RPMI8226 (cell line): ENCODE data around the gene PTPRG.
"Not testable (repeated sequence)": the region's sequence is repeated elsewhere in the genome, so short reads cannot be mapped to it uniquely, and the experiment has no call there.

ENCODE experiments used
- DNase-seq: peaks from one replicate; pipeline ENCODE4 v3.0.0-alpha.2; 2015

The PTPRG gene

DNA sequence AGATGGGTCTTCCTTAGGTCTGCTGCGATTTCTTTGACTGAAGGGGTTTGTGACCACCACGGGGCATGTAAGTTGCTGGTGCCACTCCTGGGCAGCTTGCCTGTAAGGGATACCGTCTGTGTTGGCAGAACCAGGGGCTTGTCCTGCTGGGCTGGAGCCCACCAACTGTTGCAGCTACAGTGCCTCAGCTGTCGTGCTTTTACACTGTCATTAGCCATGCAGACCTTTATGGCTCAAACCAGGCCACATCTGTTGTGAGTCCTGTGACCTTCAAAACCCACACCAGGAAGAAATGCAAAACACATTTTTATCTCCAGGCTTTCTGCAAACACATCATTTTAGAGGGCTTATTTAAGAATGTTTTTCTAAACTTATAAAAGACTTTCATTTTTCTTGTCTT lies 168.7 kb downstream of the PTPRG start:
- no peak for DNase-seq

DNA sequence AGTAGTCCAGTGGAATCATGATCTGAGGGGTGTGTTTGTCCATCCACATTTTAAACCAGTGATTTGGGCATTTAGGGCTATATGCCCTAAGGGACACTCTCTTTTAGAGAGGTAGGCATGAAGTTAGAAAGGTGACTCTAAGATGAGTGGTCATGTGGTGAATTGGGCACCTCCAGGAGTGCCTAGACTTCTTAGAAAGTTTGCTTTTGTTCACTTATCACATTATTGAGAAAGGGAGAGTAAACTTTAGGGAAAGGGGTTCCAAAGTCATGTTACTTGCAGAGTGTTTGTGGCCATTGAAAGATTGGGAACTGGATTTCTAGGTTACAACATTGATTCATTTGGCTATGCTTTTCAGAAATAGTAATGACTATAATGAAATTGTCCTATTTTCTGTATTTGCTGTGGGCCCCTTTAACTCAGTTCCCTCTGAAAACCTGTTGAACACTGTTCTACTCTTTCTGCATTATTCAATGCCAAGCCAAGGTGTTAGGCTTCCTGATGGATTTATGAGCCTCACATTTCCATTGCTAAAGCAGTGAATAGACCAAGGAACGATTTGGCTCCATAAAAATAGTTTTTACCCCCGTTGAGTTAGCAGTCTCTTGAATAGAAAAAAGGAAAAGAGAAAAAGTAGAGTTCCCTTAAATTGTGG lies 169.3 kb downstream of the PTPRG start:
- no peak for DNase-seq

GRCh38 chr3:61733000-61733399 lies 171.6 kb downstream of the PTPRG start:
- no peak for DNase-seq

DNA sequence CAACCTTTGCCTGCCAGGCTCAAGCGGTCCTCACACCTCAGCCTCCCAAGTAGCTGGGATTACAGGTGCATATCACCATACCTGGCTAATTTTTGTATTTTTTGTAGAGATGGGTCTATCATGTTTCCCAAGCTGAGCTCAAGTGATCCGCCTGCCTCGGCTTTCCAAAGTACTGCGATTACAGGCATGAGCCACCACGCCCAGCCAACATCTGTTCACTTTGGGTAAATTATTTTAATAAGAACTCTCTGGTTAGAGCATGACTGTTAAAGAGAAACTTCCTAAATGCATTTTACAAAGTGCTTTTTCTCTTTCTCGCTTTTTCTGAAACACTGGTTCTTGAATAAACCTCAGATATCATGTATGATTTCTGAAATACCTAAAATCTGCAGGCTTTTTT lies 172.5 kb downstream of the PTPRG start:
- DNase-seq, result no peak

- DNase-seq, result no peak
Measured at GRCh38 chr3:61734749-61735686, 173.6 kb downstream of the PTPRG start.

GRCh38 chr3:61736506-61736905 lies 175.1 kb downstream of the PTPRG start:
- no peak for DNase-seq

DNA sequence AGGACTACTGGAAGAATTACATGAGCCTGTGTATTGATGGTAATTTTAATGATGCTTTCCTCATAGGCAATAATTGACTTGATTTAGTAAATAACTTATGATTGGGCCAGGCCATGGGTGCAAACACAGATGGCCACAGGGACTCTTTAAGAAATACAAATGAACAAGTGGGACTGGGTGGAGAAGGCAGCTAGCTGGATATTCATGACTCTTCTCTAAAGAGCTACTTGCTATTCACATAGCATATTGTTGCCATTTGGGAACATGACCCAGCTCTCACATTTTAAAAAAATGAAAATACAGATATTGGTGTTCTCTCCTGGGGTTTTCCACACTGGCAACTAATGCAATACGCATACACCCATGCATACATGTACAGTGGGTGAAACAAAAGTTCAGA lies 178.3 kb downstream of the PTPRG start:
- no peak for DNase-seq

GRCh38 chr3:61740494-61740893 lies 179.1 kb downstream of the PTPRG start:
- DNase-seq, result no peak

GRCh38 chr3:61741551-61741950 lies 180.2 kb downstream of the PTPRG start:
- DNase-seq, result no peak

GRCh38 chr3:61742006-61742405 lies 180.6 kb downstream of the PTPRG start:
- no peak for DNase-seq

- DNase-seq, result no peak
Measured at GRCh38 chr3:61743067-61743466, 181.7 kb downstream of the PTPRG start.

- DNase-seq, result no peak
Measured at GRCh38 chr3:61743686-61744242, 182.4 kb downstream of the PTPRG start.

DNA sequence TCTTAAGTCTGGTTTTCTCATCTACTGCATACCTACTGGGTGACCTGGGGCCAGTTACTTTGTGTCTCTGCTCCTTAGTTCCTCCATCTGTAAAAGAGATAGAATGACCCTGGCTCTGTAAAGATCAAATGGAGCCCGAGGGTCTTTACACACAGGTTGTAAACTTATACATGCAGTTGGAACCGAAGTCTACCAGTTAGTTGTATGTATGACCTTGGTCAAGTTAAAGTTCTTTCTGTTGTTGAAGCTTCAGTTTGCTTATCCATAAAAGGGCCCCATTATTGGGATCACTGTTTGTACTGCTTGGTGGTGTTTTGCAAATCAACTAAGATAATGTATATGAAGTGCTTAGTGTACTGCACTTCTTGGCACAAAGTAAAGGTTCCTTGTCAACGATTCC lies 186.9 kb downstream of the PTPRG start:
- DNase-seq, result no peak

- no peak for DNase-seq
Measured at GRCh38 chr3:61750766-61751165, 189.4 kb downstream of the PTPRG start.

- no peak for DNase-seq
Measured at GRCh38 chr3:61758839-61759238, 197.5 kb downstream of the PTPRG start.

GRCh38 chr3:61760783-61761182 lies 199.4 kb downstream of the PTPRG start:
- not testable (repeated sequence) for DNase-seq

DNA sequence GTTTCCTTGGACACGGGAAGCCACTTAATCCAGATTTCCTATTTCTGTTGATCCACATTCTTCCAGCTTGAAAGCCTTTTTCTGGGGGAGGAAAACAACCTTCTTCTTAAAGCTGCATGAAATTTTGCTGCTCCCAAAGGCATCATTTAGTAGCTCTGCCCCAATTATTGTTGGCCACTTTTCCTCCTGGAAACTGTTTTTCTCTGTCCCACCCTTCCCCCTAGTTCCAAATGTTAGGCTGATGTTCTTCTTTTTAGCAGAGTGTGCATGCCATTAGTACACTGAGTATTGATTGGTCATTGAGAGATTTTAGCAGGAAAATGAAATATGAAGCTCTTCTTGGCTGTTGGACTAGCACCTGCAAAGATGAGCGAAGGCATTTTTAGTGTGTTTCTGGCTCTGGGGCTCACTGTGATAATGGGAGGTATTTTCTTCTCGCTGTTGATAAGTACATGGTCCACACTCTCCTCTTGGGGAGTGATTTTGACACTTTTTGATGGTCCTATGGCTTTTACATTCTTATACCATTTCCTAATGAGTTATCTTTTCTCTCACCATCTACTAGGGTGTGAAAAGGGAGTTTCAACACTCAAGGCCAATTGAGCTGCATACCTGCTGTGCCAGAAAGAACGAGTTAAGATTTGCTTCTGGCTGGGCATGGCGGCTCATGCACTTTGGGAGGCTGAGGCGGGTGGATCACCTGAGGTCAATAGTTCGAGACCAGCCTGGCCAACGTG lies 200.5 kb downstream of the PTPRG start:
- DNase-seq, result no peak

DNA sequence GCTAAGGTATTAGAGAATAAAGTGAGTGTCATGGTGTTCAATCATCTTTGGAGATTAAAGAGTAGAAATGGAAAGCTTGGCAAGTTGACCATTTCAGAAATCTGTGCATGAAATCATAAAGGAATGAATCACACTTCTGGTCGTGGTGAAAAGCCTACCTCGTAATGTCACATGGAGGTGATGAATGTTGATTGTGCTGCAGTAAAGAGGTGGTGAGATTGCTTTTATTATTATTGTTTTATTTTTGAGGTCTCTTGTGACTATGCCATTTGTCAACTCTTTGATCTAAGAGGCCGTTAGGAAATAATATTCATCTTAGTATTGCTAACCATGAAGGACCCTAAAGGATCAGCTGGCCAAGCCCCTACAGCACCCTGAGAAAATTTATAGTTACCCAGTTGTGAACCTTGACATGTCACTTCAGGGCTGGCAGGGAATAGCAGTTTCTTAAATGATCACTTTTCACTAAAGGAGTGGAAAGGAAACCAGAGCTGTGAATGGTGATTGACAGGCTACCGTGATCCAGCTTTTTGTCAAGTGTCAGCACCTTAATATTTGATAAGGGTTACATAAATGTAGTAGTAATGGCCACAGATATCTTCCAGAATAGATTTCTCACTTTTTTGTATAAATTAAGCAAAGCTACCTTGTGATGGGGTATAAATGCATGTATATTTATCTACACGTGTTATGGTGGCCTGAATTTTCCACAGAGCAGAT lies 203.9 kb downstream of the PTPRG start:
- DNase-seq, result no peak

DNA sequence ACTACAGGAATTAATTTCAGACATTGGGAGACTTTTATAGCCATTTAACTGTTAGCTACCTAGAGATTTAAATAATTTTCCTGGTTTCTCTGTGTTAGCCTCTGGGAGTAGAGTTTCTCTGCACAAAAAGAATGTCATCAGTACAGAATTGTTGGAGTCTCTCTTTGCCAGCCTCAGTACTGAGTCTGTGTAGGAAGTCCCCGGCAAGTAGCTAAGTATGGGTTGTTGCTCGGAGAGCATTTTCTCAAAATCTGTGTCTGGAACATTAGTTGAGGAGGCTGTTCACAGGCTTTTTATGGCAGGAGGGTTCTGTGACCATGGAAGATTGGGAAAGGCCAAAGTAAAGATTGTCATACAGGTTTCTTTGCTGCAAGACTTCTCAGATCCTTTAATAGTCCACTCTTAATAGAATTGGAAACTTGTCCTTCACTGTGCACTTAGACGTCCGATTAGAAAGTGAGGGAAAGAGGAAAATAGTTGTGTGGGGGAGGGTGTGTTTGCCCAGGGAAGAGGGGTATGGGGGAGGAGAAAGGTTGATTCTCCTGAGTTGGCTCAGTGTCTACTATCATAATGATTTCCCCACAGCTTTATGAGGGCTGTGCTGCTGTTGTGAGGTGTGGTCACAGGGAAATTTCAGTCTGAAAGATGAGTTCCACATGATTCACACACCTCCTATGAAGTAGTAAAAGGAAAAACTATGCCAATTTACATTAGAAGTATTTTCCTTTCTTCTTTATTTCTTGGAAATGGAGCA lies 207.1 kb downstream of the PTPRG start:
- DNase-seq, result no peak

- DNase-seq, result no peak
Measured at GRCh38 chr3:61769266-61769990, 208.1 kb downstream of the PTPRG start.

GRCh38 chr3:61771976-61772375 lies 210.6 kb downstream of the PTPRG start:
- DNase-seq, result no peak
